SU-DHL-6 (cell line): ENCODE data around the gene GPRASP3.

Source experiments
- H2AFZ ChIP-seq: fragments of 200-600 bp; sonication (generic); 2 replicates; pipeline ENCODE4 v1.6.1; 2014; ENCODE audit warnings: low read depth, mild to moderate bottlenecking, moderate library complexity, mixed read lengths, antibody characterized with exemption, low read length; ENCODE audit not compliant: severe bottlenecking
- H3F3A ChIP-seq: fragments of 200-600 bp; shearing (Covaris generic); 2 replicates; pipeline ENCODE4 v1.6.0; 2016; ENCODE audit warnings: antibody characterized with exemption, mild to moderate bottlenecking; ENCODE audit not compliant: insufficient read depth
- H3K27ac ChIP-seq: fragments of 200-600 bp; sonication (generic); 2 replicates; pipeline ENCODE4 v1.5.1; 2016; ENCODE audit warnings: low read depth, mild to moderate bottlenecking, low read length, moderate library complexity, mixed read lengths
- H3K27me3 ChIP-seq: fragments of 200-600 bp; sonication (generic), shearing (Covaris generic); 2 replicates; pipeline ENCODE4 v1.6.0; 2014; ENCODE audit warnings: mild to moderate bottlenecking, low read length
- H3K36me3 ChIP-seq: fragments of 200-600 bp; sonication (generic); 2 replicates; pipeline ENCODE4 v1.6.1; 2014; ENCODE audit warnings: mild to moderate bottlenecking, low read length, mixed read lengths
- H3K4me2 ChIP-seq: fragments of 300-600, 200-600 bp; shearing (Covaris generic), sonication (generic); 2 replicates; pipeline ENCODE4 v1.6.0; 2014; ENCODE audit warnings: low read length, low read depth, mild to moderate bottlenecking; ENCODE audit not compliant: poor library complexity, severe bottlenecking
- H3K4me3 ChIP-seq: fragments of 200-600 bp; sonication (generic); 2 replicates; pipeline ENCODE4 v1.5.1; 2014; ENCODE audit warnings: antibody characterized with exemption, low read length, mild to moderate bottlenecking, mixed read lengths; ENCODE audit not compliant: insufficient read depth, poor library complexity, severe bottlenecking
- H3K79me2 ChIP-seq: fragments of 200-600 bp; sonication (generic); 2 replicates; pipeline ENCODE4 v1.6.1; 2014; ENCODE audit warnings: mild to moderate bottlenecking, low read length, moderate library complexity; ENCODE audit not compliant: insufficient read depth
- H3K9ac ChIP-seq: fragments of 200-600 bp; sonication (generic); 2 replicates; pipeline ENCODE4 v1.7.0; 2014; ENCODE audit warnings: mild to moderate bottlenecking, low read length
- H3K9me2 ChIP-seq: fragments of 200-600 bp; sonication (generic); replicated peaks from 2 replicates; pipeline ENCODE4 v1.6.1; 2014; ENCODE audit warnings: low read length; ENCODE audit not compliant: insufficient read depth
- H3K9me3 ChIP-seq: fragments of 200-600 bp; sonication (generic); 2 replicates; pipeline ENCODE4 v1.6.1; 2014; ENCODE audit warnings: low read length, mixed read lengths; ENCODE audit not compliant: insufficient read depth
- H4K20me1 ChIP-seq: fragments of 200-600 bp; sonication (generic); 2 replicates; pipeline ENCODE4 v1.6.1; 2014; ENCODE audit warnings: low read depth, mild to moderate bottlenecking, antibody characterized with exemption, low read length, moderate library complexity, mixed read lengths
- EZH2phosphoT487 ChIP-seq: fragments of 200-600 bp; sonication (generic), shearing (Covaris generic); conservative IDR thresholded peaks from 2 replicates; pipeline ENCODE4 v1.6.1; 2018; ENCODE audit warnings: mild to moderate bottlenecking, antibody characterized with exemption, low read length, moderate library complexity, mixed read lengths
- TF ChIP-seq, protein P1 (sequence below): fragments of 200-600 bp; sonication (generic); IDR thresholded peaks from one replicate; pipeline ENCODE4 v1.5.1; 2017; ENCODE audit warnings: antibody characterized with exemption, mild to moderate bottlenecking, low read length, moderate library complexity; ENCODE audit not compliant: insufficient read depth, poor library complexity, severe bottlenecking

The GPRASP3 gene

GRCh38 chrX:102684772-102685520 is 35.6 kb upstream of the GPRASP3 start:
- no peaks in the 10 kb centered on the region for H4K20me1 ChIP-seq
- H3K27me3 ChIP-seq, result no peaks in the 10 kb centered on the region
- H3K79me2 ChIP-seq, result no peaks in the 10 kb centered on the region
- no peak overlapping the region for H3K27ac ChIP-seq
- H2AFZ ChIP-seq, result no peak overlapping the region
- no peaks in the 10 kb centered on the region for H3K9me2 ChIP-seq
- no peak overlapping the region for H3K9ac ChIP-seq
- no peak overlapping the region for H3K4me2 ChIP-seq
- H3F3A ChIP-seq, result no peaks in the 10 kb centered on the region
- H3K36me3 ChIP-seq, result no peaks in the 10 kb centered on the region
- no peaks in the 10 kb centered on the region for H3K9me3 ChIP-seq
- TF ChIP-seq EZH2phosphoT487, result no peak
- TF ChIP-seq, protein P1, sequence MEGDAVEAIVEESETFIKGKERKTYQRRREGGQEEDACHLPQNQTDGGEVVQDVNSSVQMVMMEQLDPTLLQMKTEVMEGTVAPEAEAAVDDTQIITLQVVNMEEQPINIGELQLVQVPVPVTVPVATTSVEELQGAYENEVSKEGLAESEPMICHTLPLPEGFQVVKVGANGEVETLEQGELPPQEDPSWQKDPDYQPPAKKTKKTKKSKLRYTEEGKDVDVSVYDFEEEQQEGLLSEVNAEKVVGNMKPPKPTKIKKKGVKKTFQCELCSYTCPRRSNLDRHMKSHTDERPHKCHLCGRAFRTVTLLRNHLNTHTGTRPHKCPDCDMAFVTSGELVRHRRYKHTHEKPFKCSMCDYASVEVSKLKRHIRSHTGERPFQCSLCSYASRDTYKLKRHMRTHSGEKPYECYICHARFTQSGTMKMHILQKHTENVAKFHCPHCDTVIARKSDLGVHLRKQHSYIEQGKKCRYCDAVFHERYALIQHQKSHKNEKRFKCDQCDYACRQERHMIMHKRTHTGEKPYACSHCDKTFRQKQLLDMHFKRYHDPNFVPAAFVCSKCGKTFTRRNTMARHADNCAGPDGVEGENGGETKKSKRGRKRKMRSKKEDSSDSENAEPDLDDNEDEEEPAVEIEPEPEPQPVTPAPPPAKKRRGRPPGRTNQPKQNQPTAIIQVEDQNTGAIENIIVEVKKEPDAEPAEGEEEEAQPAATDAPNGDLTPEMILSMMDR, result no peak
- H3K4me3 ChIP-seq, result no peak overlapping the region

- Histone ChIP-seq H3F3A (no peaks in the 10 kb centered on the region), H2AFZ (no peak overlapping the region), H4K20me1 (no peaks in the 10 kb centered on the region), H3K9ac (no peak overlapping the region), H3K27ac (no peak overlapping the region), H3K4me3 (no peak overlapping the region), H3K27me3 (no peaks in the 10 kb centered on the region), H3K9me3 (no peaks in the 10 kb centered on the region), H3K9me2 (no peaks in the 10 kb centered on the region), H3K4me2 (no peak overlapping the region), H3K36me3 (no peaks in the 10 kb centered on the region), H3K79me2 (no peaks in the 10 kb centered on the region)
- TF ChIP-seq, protein P1, result no peak
- no peak for TF ChIP-seq EZH2phosphoT487
Observed at GRCh38 chrX:102694749-102695148, 25.8 kb upstream of the GPRASP3 start.

- H3K79me2 ChIP-seq, result no peaks in the 10 kb centered on the region
- H3K27me3 ChIP-seq, result no peaks in the 10 kb centered on the region
- no peaks in the 10 kb centered on the region for H3K36me3 ChIP-seq
- TF ChIP-seq EZH2phosphoT487, result no peak
- TF ChIP-seq, protein P1, result no peak
- no peaks in the 10 kb centered on the region for H4K20me1 ChIP-seq
- no peaks in the 10 kb centered on the region for H3K9me2 ChIP-seq
- no peaks in the 10 kb centered on the region for H3K9me3 ChIP-seq
- H2AFZ ChIP-seq, result no peak overlapping the region
- no peak overlapping the region for H3K4me3 ChIP-seq
- H3F3A ChIP-seq, result no peaks in the 10 kb centered on the region
- H3K9ac ChIP-seq, result no peak overlapping the region
- no peak overlapping the region for H3K27ac ChIP-seq
- no peak overlapping the region for H3K4me2 ChIP-seq
Observed at GRCh38 chrX:102696306-102696705, 24.2 kb upstream of the GPRASP3 start.
